GM12878 (cell line): ENCODE results near the gene TAS2R39. TPM values are rescaled to one million over a fixed set of nuclear protein-coding genes. Genes with fewer than 3 reads are reported as not detected.

Experiments
- ATAC-seq: fragments of 200-7000 bp; cut with Tn5 transposase; 3 replicates; pipeline ENCODE4 v1.9.1; 2020; ENCODE audit warnings: mild to moderate bottlenecking, moderate library complexity
- BruUV-seq: library from RNA; stranded (reverse); fragments of 400-500 nt; replicated peaks from 2 replicates; lab custom pipeline; 2021; lab: Mats Ljungman, UMichigan
- CTCF ChIA-PET: fragments of 300-600 bp; sonication (Branson Sonifier 250); formaldehyde crosslinking; extraction: SDS; loops from one replicate; lab custom pipeline; 2021; ENCODE audit warnings: inconsistent platforms; lab: Yijun Ruan, JAX
- POLR2A ChIA-PET: fragments of 350-600 bp; formaldehyde crosslinking; extraction: SDS; loops from one replicate; lab custom pipeline; 2021; ENCODE audit warnings: inconsistent platforms; lab: Charles Lee
- RAD21 ChIA-PET: fragments of 300-600 bp; sonication (Branson Sonifier 250); formaldehyde crosslinking; loops from one replicate; lab custom pipeline; 2023; ENCODE audit warnings: antibody characterized with exemption; ENCODE audit not compliant: unreplicated experiment; lab: Charles Lee
- SMC1A ChIA-PET: fragments of 300-600 bp; sonication (Branson Sonifier 250); formaldehyde crosslinking; loops from one replicate; lab custom pipeline; 2023; ENCODE audit not compliant: unreplicated experiment, uncharacterized antibody; lab: Charles Lee
- DNase-seq: peaks from one replicate; pipeline ENCODE4 v3.0.0-alpha.2; 2011; ENCODE audit warnings: low read depth, low spot score
- FAIRE-seq: peaks from 3 replicates; lab custom pipeline; 2011; peaks lifted over from hg19 to GRCh38; lab: Jason Lieb, UNC
- H2AFZ ChIP-seq: 2 replicates; pipeline ENCODE4 v1.6.0; 2011; ENCODE audit warnings: low read depth, low read length, control low read depth; ENCODE audit not compliant: control insufficient read depth
- H3K27ac ChIP-seq: 2 replicates; pipeline ENCODE4 v1.5.1; 2011; ENCODE audit warnings: control low read depth; ENCODE audit not compliant: control insufficient read depth, insufficient read depth
- H3K27me3 ChIP-seq, 2 experiments: replicated peaks in 1 of 2; 2 replicates each; pipeline versions ENCODE4 v1.6.0 to v1.6.1; 2011; ENCODE audit warnings: low read length in 1 of 2; ENCODE audit not compliant: control insufficient read depth in 2 of 2, insufficient read depth in 2 of 2
- H3K36me3 ChIP-seq, 2 experiments: 2 replicates each; pipeline ENCODE4 v1.5.1; 2011; ENCODE audit warnings: low read length in 1 of 2; ENCODE audit not compliant: control insufficient read depth in 2 of 2, insufficient read depth in 2 of 2
- H3K4me1 ChIP-seq: 2 replicates; pipeline ENCODE4 v1.6.1; 2011; ENCODE audit warnings: mild to moderate bottlenecking, low read length, moderate library complexity, mixed read lengths; ENCODE audit not compliant: control insufficient read depth, insufficient read depth
- H3K4me2 ChIP-seq: 2 replicates; pipeline ENCODE4 v1.6.0; 2011; ENCODE audit warnings: control low read depth; ENCODE audit not compliant: control insufficient read depth, insufficient read depth
- H3K4me3 ChIP-seq: fragments of 200-600 bp; sonication (generic); 2 replicates; pipeline ENCODE4 v1.5.1; 2016
- H3K79me2 ChIP-seq: 2 replicates; pipeline ENCODE4 v1.6.0; 2011; ENCODE audit warnings: low read length; ENCODE audit not compliant: control insufficient read depth, insufficient read depth
- H3K9ac ChIP-seq: 2 replicates; pipeline ENCODE4 v1.8.0; 2011; ENCODE audit warnings: low read length, control low read depth, mixed read lengths; ENCODE audit not compliant: control insufficient read depth, insufficient read depth
- H3K9me3 ChIP-seq: replicated peaks from 3 replicates; pipeline ENCODE4 v1.5.1; 2011; ENCODE audit warnings: mild to moderate bottlenecking, low read length; ENCODE audit not compliant: control insufficient read depth, insufficient read depth
- H4K20me1 ChIP-seq: 2 replicates; pipeline ENCODE4 v1.6.0; 2011; ENCODE audit not compliant: control insufficient read depth, insufficient read depth
- DPF2 ChIP-seq: fragments of 450-650 bp; IDR thresholded peaks from 2 replicates; pipeline ENCODE4 v1.6.1; 2017; ENCODE audit warnings: mild to moderate bottlenecking
- ETV6 ChIP-seq, 2 experiments: fragments of 450-650 bp in 1 of 2; IDR thresholded peaks in 1 of 2; conservative IDR thresholded peaks in 1 of 2; 2 replicates each; pipeline ENCODE4 v1.6.1; 2014; ENCODE audit warnings: antibody characterized with exemption in 1 of 2, borderline replicate concordance in 1 of 2, low read depth in 1 of 2, mild to moderate bottlenecking in 1 of 2, moderate library complexity in 1 of 2
- FOS ChIP-seq: IDR thresholded peaks from 3 replicates; pipeline ENCODE4 v1.6.1; 2011; ENCODE audit warnings: borderline replicate concordance; ENCODE audit not compliant: insufficient read length; ENCODE audit errors: extremely low read depth
- GATAD2B ChIP-seq: fragments of 450-650 bp; conservative IDR thresholded peaks from 2 replicates; pipeline ENCODE4 v1.6.1; 2017; ENCODE audit warnings: low read depth, mild to moderate bottlenecking, moderate library complexity
- LARP7 ChIP-seq: fragments of 450-650 bp; IDR thresholded peaks from 2 replicates; pipeline ENCODE4 v1.6.1; 2017; ENCODE audit warnings: mild to moderate bottlenecking
- MXI1 ChIP-seq: fragments of 150-350 bp; IDR thresholded peaks from 2 replicates; pipeline ENCODE4 v1.6.1; 2011; ENCODE audit warnings: low read depth, mild to moderate bottlenecking, inconsistent platforms, low read length, improper control_type of control experiment
- MYB ChIP-seq: fragments of 150-350 bp; IDR thresholded peaks from 2 replicates; pipeline ENCODE4 v1.6.1; 2014; ENCODE audit warnings: mild to moderate bottlenecking, low read depth, low read length, borderline replicate concordance
- NRF1 ChIP-seq: conservative IDR thresholded peaks from 2 replicates; pipeline ENCODE4 v1.6.1; 2011; ENCODE audit warnings: mild to moderate bottlenecking, low read depth, low read length, improper control_type of control experiment
- POU2F2 ChIP-seq: IDR thresholded peaks from 3 replicates; pipeline ENCODE4 v1.6.1; 2011; ENCODE audit warnings: low read depth, mild to moderate bottlenecking, low read length, borderline replicate concordance
- SIN3A ChIP-seq: IDR thresholded peaks from 2 replicates; pipeline ENCODE4 v1.6.1; 2012; ENCODE audit warnings: low read depth, low read length, improper control_type of control experiment
- WRNIP1 ChIP-seq: IDR thresholded peaks from 2 replicates; pipeline ENCODE4 v1.6.1; 2011; ENCODE audit warnings: low read depth, low read length, improper control_type of control experiment, borderline replicate concordance
- ZBTB33 ChIP-seq: fragments of 450-650 bp; IDR thresholded peaks from 2 replicates; pipeline ENCODE4 v1.6.1; 2017; ENCODE audit warnings: mild to moderate bottlenecking
- ZNF592 ChIP-seq: fragments of 450-650 bp; IDR thresholded peaks from 2 replicates; pipeline ENCODE4 v1.6.1; 2017; ENCODE audit warnings: mild to moderate bottlenecking, moderate library complexity
- WGBS: methylation state at CpG from one replicate; pipeline ENCODE4 v1.1.6; 2016; ENCODE audit warnings: low lambda C conversion rate; ENCODE audit not compliant: insufficient replicate concordance, insufficient coverage; ENCODE audit errors: missing lambda C conversion rate; 5-methylcytosine and 5-hydroxymethylcytosine counted together
- in situ Hi-C: fragments of 300-500 bp; cut with MboI; formaldehyde crosslinking; loops from 9 replicates; pipeline ENCODE4 v1.14.3; 2018; ENCODE audit warnings: mixed read lengths
- intact Hi-C: fragments of 100-400 bp; cut with micrococcal nuclease; formaldehyde crosslinking; loops from one replicate; pipeline ENCODE4 v1.14.2; 2022; ENCODE audit not compliant: unreplicated experiment
- polyA plus RNA-seq, 11 experiments: library from polyadenylated mRNA; depleted of rRNA in 4 of 11; unstranded in 6 of 11; stranded (reverse) in 5 of 11; fragments of >200 nt; fragmentation: Nextera tagmentation in 4 of 11; fragmentation: Illumina TruSeq in 1 of 11; extraction: Ambion mirVana in 4 of 11; extraction: Trizol in 1 of 11; gene quantifications; 1 replicate in 1 of 11; 2 replicates in 10 of 11; pipeline versions ENCODE4 v1.2.1 to v1.2.3, GENCODE V29; 2011 to 2016; ENCODE audit warnings: inconsistent platforms in 2 of 11, missing spikeins in 2 of 11, low read depth in 1 of 11
- total RNA-seq, 4 experiments: library from RNA; depleted of rRNA in 3 of 4; stranded (reverse); fragments of >200 nt in 3 of 4; fragmentation: Illumina TruSeq in 1 of 4; extraction: Trizol in 1 of 4; gene quantifications; 2 replicates each; pipeline versions ENCODE4 v1.2.1 to v1.2.3, GENCODE V29; 2013 to 2021

Gene TAS2R39
- total and polyA plus RNA-seq, 10 of the 15 experiments (the other 5 are each of a cell fraction or from before 2014, with no cell fraction given), result not detected

DNA sequence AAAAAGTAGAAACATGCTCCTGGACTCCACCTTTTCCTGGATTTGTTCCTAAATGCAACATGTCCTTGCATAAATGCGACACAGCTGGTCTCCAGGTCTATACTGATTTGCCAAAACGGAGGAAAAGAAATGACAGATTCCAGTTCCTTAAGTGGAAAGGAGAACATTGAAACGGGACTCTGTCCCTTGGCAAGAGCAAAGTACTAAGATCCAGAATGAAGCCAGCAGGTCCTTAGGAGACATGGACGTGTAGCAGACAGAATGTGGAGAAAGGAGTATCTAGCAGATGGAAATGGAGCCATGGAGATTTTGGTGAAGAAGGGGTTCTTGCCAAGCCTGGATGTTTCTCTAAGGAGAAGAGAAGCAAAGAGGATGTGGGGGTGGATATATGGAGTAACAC is 35.2 kb upstream of the TAS2R39 start:
- Histone ChIP-seq H2AFZ (no peak overlapping the region), H3K27ac (no peak overlapping the region), H3K9me3 (no peaks in the 10 kb centered on the region), H3K4me1 (no peaks in the 10 kb centered on the region), H3K27me3 (no peaks in the 10 kb centered on the region), H3K4me2 (no peak overlapping the region), H3K79me2 (no peaks in the 10 kb centered on the region), H4K20me1 (no peaks in the 10 kb centered on the region), H3K4me3 (no peak overlapping the region), H3K9ac (no peak overlapping the region), H3K36me3 (no peaks in the 10 kb centered on the region)
- SMC1A ChIA-PET, result no interaction called here
- ATAC-seq (no peak), DNase-seq (no peak), FAIRE-seq (no peak)
- intact Hi-C loops (loop anchor here (5.0 kb wide), 1 partner anchor 51 kb away; no protein-coding TSS in a partner anchor), in situ Hi-C loops (no loop called here)
- CTCF ChIA-PET, result no interaction called here
- POLR2A ChIA-PET, result no interaction called here
- no peak for TF ChIP-seq FOS
- no peak for TF ChIP-seq WRNIP1
- no peak for TF ChIP-seq ZNF592
- TF ChIP-seq NRF1, result no peak
- no peak for TF ChIP-seq MYB
- no peak for TF ChIP-seq DPF2
- TF ChIP-seq SIN3A, result no peak
- TF ChIP-seq LARP7, result no peak
- TF ChIP-seq ETV6 (conservative IDR thresholded peaks at IDR 0.05 in 1 of 2, IDR thresholded peaks at IDR 0.05 in 1 of 2; ENCODE audit: borderline replicate concordance in 1 of 2, low read depth in 1 of 2), result no peak
- no peak for TF ChIP-seq MXI1
- no peak for TF ChIP-seq POU2F2
- no peak for TF ChIP-seq GATAD2B
- no peak for TF ChIP-seq ZBTB33
- WGBS, result 18% methylated on average over 4 of the region's 4 CpGs
- no TSS peak for BruUV-seq
- RAD21 ChIA-PET, result no interaction called here
